ENCODE measurements around the gene GLMN. TPM values are rescaled to one million over a fixed set of nuclear protein-coding genes. Genes with fewer than 3 reads are reported as not detected.

The GLMN gene, protein sequence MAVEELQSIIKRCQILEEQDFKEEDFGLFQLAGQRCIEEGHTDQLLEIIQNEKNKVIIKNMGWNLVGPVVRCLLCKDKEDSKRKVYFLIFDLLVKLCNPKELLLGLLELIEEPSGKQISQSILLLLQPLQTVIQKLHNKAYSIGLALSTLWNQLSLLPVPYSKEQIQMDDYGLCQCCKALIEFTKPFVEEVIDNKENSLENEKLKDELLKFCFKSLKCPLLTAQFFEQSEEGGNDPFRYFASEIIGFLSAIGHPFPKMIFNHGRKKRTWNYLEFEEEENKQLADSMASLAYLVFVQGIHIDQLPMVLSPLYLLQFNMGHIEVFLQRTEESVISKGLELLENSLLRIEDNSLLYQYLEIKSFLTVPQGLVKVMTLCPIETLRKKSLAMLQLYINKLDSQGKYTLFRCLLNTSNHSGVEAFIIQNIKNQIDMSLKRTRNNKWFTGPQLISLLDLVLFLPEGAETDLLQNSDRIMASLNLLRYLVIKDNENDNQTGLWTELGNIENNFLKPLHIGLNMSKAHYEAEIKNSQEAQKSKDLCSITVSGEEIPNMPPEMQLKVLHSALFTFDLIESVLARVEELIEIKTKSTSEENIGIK
- total RNA-seq (13.0 TPM), polyA plus RNA-seq (ENCODE audit: insufficient read depth in 1 of 8, insufficient read length in 8 of 8, low replicate concordance in 1 of 8) (10 to 100 TPM; 10.6 to 16.8 (median 14.2) TPM)
- long read RNA-seq, donor 1, partial matches to known transcripts, result 0 of 1 reads
- long read RNA-seq, donor 1, other reads (novel, unspliced or antisense), result 0 of 1 reads
- long read RNA-seq, donor 2, result 0 reads
- long read RNA-seq, donor 3, partial matches to known transcripts, result 0 of 2 reads
- long read RNA-seq, donor 3, other reads (novel, unspliced or antisense), result 0 of 2 reads
- long read RNA-seq, donor 4, result 0 reads
- long read RNA-seq, donor 5, partial matches to known transcripts, result 0 of 4 reads
- long read RNA-seq, donor 5, other reads (novel, unspliced or antisense), result 0 of 4 reads
- long read RNA-seq, donor 6, partial matches to known transcripts, result 0 of 3 reads
- long read RNA-seq, donor 6, other reads (novel, unspliced or antisense), result 0 of 3 reads
- long read RNA-seq, donor 7, partial matches to known transcripts, result 0 of 2 reads
- long read RNA-seq, donor 7, other reads (novel, unspliced or antisense), result 0 of 2 reads
- long read RNA-seq, donor 8, partial matches to known transcripts, result 0 of 2 reads
- long read RNA-seq, donor 8, other reads (novel, unspliced or antisense), result 0 of 2 reads
- long read RNA-seq, donor 9, result 0 reads
- long read RNA-seq, donor 10, partial matches to known transcripts, result 0 of 4 reads
- long read RNA-seq, donor 10, other reads (novel, unspliced or antisense), result 0 of 4 reads
- long read RNA-seq, donor 11, partial matches to known transcripts, result 0 of 2 reads
- long read RNA-seq, donor 11, other reads (novel, unspliced or antisense), result 0 of 2 reads

DNA sequence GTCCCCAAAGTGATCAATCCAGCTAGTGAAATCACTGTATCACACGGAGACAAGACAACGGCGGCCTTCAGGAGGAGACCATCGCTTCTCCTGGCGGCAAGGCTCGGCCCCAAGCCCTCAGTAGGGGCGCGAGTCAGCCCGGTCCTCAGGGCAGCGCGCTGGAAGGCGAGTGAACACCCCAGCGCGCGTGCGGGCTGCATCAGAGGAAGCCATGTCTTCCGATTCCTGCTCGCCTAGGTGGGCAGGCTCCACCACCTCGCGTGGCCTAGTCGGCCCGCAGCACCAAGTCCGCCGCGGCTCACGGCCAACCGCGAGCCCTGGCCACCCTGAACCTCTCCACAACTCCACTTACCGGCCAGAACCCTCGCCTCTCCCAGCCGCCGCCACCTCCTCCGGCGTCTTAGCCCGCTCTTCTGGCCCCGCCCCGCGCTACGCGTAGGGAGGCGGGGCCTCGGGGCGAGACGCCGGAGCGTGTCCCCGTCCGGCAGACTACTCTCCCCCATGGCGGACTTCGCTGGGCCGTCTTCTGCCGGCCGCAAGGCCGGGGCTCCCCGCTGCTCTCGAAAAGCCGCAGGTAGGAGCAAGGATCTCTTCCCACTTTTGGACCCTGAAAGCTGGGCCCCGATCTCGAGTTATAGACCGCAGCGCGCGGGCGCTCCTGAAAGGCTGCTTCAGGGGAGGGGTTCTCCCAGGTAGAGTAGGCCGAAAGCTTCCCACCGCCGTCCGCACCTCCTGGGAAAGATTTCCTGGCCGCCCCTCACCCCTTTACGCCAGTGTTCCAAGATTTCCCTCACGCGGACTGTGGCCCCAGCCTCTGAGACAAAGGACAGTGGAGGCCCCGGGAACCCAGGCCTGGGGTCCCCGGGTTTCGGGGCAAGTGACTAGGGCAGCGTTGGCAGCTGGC, at the start of gene GLMN, which contains the start of gene RPAP2:
GLMN (minus strand) TSS at position 415 of the 904 bp plus-strand sequence. CDS start 988 bp downstream, outside the sequence.
RPAP2 (plus strand) TSS at position 487 of the 904 bp plus-strand sequence; CDS start at position 502, 15 bp downstream.
- WGBS (ENCODE audit: insufficient coverage), result under 1% methylated on average over 75 of the region's 76 CpGs

DNA sequence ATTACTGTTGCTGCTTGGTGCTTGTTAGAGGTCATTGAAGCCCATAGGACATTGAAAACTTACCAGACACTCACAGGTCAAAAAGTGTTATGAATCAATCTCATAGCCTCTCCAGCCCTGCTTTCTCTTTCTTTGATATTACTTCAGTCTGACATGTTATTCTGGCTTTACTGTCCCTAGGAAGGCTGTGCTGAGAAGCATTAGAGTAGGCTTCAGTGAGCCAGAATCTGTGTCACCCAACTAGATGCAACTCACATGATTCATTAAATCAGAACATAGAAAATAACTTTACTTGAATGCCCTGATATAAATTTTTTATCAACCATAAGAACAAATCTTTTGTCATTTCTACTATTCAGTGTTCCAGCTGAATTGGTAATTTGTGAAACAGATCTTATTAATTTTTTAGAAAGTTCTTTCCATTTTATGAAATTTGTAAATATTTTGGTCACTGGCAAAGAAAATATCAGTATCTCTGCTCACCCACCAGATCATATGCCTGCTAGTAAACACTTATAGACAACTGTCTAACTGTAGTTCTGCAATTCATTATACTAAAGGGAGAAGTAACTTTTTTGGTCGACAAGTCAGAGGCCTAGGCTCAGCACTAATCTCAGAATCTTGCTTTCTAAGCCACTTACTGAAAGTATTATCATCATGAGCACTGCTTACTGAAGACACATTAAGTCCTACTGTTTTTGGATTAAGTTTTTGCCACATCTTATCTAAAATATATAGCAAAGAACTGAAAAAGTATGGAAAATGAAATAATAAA, 48.3 kb upstream of the GLMN start:
- Histone ChIP-seq H3K27ac (ENCODE audit: low read length) (no peak overlapping the region), H3K9me3 (replicated peaks; ENCODE audit: control insufficient read depth, low read depth, low read length) (peaks cover under 1% of the 10 kb centered on the region), H3K4me3 (ENCODE audit: low read length) (no peak overlapping the region), H3K4me1 (ENCODE audit: control insufficient read depth, insufficient read depth, low read length) (no peaks in the 10 kb centered on the region), H3K27me3 (ENCODE audit: control insufficient read depth, insufficient read depth, low read length) (no peaks in the 10 kb centered on the region), H3K36me3 (ENCODE audit: control insufficient read depth, insufficient read depth, low read length) (peaks cover 9% of the 10 kb centered on the region)
- peak; percentile 15 for DNase-seq
- WGBS (ENCODE audit: insufficient coverage), result no CpG with 5 or more reads among the region's 1 CpG

More for the DNA sequence above, at the start of gene GLMN, which contains the start of gene RPAP2:
- Histone ChIP-seq H3K4me3 (ENCODE audit: low read length) (peak within 1 kb of the TSS; percentile 96), H3K36me3 (ENCODE audit: control insufficient read depth, insufficient read depth, low read length) (peaks cover 2% of the 10 kb centered on the region), H3K4me1 (ENCODE audit: control insufficient read depth, insufficient read depth, low read length) (no peaks in the 10 kb centered on the region), H3K9me3 (replicated peaks; ENCODE audit: control insufficient read depth, low read depth, low read length) (no peaks in the 10 kb centered on the region), H3K27me3 (ENCODE audit: control insufficient read depth, insufficient read depth, low read length) (no peaks in the 10 kb centered on the region), H3K27ac (ENCODE audit: low read length) (peak within 1 kb of the TSS; percentile 98)
- DNase-seq, result peak; percentile 95

DNA sequence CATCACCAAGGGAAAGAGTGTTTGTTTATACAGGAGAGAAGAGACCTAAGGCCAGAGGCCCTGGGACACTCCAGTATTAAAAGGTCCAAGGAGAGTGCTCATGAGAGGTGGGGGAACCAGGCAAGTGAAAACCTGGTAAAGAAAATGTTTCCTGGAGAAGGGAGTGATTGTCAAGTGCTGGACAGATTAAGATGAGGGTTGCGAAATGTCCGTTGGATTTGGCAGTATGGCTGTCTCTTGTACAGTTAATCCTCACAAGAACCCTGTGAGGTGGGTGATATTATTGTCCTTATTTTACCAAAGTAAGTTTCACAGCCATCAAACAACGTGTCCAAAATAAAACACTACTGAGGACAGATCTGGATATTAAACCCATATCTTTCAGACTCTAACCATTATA, 44.3 kb upstream of the GLMN start:
- WGBS (ENCODE audit: insufficient coverage), result no CpG with 5 or more reads among the region's 3 CpGs
- Histone ChIP-seq H3K27me3 (ENCODE audit: control insufficient read depth, insufficient read depth, low read length) (no peaks in the 10 kb centered on the region), H3K4me1 (ENCODE audit: control insufficient read depth, insufficient read depth, low read length) (no peaks in the 10 kb centered on the region), H3K27ac (ENCODE audit: low read length) (no peak overlapping the region), H3K4me3 (ENCODE audit: low read length) (no peak overlapping the region), H3K9me3 (replicated peaks; ENCODE audit: control insufficient read depth, low read depth, low read length) (no peaks in the 10 kb centered on the region), H3K36me3 (ENCODE audit: control insufficient read depth, insufficient read depth, low read length) (peaks cover 5% of the 10 kb centered on the region)
- no peak for DNase-seq

DNA sequence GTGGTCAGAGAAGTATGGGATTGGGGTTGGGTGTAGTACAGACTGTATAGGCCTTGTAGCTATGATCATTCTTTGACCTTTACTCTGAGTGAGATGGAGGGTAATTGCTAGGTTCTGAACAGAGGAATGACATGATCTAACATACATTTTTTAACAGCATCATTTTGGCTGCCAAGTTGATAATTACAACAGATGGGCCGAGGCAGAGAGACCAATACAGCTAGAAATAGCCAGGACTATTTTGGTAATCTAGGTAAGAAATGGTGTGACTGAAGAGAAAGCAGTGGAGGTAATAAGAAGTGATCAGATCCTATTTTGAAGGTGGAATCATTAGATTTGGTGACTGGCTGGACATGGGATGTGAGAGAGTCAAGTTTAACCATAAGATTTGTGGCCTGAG, 43.6 kb upstream of the GLMN start:
- no peaks in the 10 kb centered on the region for H3K4me1 ChIP-seq (ENCODE audit: control insufficient read depth, insufficient read depth, low read length)
- no peak overlapping the region for H3K4me3 ChIP-seq (ENCODE audit: low read length)
- no peak for DNase-seq
- H3K36me3 ChIP-seq (ENCODE audit: control insufficient read depth, insufficient read depth, low read length), result peaks cover 5% of the 10 kb centered on the region
- no peak overlapping the region for H3K27ac ChIP-seq (ENCODE audit: low read length)
- 83% methylated on average over 1 of the region's 1 CpG for WGBS (ENCODE audit: insufficient coverage)
- H3K9me3 ChIP-seq (replicated peaks; ENCODE audit: control insufficient read depth, low read depth, low read length), result no peaks in the 10 kb centered on the region
- H3K27me3 ChIP-seq (ENCODE audit: control insufficient read depth, insufficient read depth, low read length), result no peaks in the 10 kb centered on the region

DNA sequence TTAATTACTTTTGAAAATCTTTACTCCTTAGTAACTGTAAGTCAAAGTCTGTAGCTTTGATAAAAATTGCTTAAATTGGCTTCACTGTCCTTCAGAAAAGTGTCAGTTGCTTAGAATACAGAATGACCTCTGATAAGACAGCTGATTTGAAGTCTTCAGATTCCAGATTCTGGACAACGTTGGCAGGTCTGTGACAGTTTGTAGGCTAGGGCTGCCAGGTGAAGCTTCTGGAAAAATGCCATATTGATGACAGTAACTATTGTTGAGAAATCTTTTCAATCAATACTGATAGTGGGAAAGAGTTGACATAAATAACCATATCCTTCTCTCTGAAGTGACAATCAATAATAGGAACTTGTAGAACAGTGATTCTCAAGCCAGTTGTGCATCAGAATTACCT, 41.4 kb upstream of the GLMN start:
- Histone ChIP-seq H3K4me3 (ENCODE audit: low read length) (no peak overlapping the region), H3K36me3 (ENCODE audit: control insufficient read depth, insufficient read depth, low read length) (peaks cover 5% of the 10 kb centered on the region), H3K27me3 (ENCODE audit: control insufficient read depth, insufficient read depth, low read length) (no peaks in the 10 kb centered on the region), H3K9me3 (replicated peaks; ENCODE audit: control insufficient read depth, low read depth, low read length) (no peaks in the 10 kb centered on the region), H3K27ac (ENCODE audit: low read length) (no peak overlapping the region), H3K4me1 (ENCODE audit: control insufficient read depth, insufficient read depth, low read length) (no peaks in the 10 kb centered on the region)
- DNase-seq, result no peak
- WGBS (ENCODE audit: insufficient coverage), result 100% methylated on average over 1 of the region's 1 CpG

DNA sequence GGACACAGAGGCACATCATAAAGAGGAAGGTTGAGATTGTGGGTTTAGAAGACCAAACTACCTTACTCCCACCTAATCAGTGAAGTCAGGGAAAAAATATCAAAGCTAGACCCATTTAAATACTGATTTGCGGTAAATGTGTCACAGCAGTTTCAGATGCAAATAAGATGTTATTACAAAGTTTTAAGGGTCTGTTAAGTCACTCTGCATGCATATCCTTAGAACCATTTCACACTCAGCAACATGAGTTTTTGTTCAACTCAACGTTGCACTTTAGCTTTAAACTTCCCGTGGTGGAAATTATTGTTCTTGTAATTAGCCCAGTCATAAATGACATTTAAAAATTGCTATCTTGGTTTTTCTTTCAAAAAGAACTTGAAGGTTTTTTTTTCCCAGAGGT, 34.9 kb upstream of the GLMN start:
- H3K4me1 ChIP-seq (ENCODE audit: control insufficient read depth, insufficient read depth, low read length), result no peaks in the 10 kb centered on the region
- H3K9me3 ChIP-seq (replicated peaks; ENCODE audit: control insufficient read depth, low read depth, low read length), result no peaks in the 10 kb centered on the region
- no peaks in the 10 kb centered on the region for H3K27me3 ChIP-seq (ENCODE audit: control insufficient read depth, insufficient read depth, low read length)
- no CpG with 5 or more reads among the region's 3 CpGs for WGBS (ENCODE audit: insufficient coverage)
- no peak for DNase-seq
- no peak overlapping the region for H3K4me3 ChIP-seq (ENCODE audit: low read length)
- peaks cover 7% of the 10 kb centered on the region for H3K36me3 ChIP-seq (ENCODE audit: control insufficient read depth, insufficient read depth, low read length)
- no peak overlapping the region for H3K27ac ChIP-seq (ENCODE audit: low read length)

DNA sequence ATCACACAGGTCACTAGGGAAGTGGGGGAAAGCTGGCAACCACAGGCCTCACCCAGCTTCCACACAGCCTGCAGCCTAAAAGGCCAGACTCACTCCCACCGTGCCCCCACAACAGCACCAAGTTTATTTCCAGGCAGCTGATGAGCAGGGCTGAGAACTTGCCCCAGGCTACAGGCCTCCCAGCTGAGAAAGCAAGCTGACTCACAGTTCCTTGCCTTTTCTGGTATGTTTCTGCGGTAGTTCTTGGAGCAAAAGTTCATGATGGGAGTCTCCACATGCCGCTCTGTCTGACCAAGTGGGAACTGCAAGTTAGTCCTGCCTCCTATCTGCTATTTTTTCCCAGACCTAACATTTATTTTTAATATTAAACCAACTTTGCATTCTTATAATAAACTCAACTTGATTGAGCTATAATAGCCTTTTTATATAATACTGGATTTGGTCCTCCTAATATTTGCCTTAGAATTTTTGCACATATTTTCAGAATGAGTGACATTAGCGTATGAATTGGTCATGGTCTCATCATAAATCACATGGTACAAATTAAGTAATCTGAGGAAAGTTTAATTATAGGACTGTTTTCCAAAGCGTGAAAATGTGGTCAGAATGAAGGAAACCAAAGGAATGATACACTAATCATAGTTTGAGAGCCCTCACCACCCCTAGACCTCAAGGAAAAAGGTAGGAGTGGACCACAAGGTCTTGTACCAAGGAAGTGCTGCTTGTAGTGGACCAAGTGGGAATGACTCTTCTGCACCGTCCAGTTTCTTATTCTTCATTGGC, 30.8 kb upstream of the GLMN start:
- Histone ChIP-seq H3K4me1 (ENCODE audit: control insufficient read depth, insufficient read depth, low read length) (no peaks in the 10 kb centered on the region), H3K27me3 (ENCODE audit: control insufficient read depth, insufficient read depth, low read length) (no peaks in the 10 kb centered on the region), H3K27ac (ENCODE audit: low read length) (no peak overlapping the region), H3K9me3 (replicated peaks; ENCODE audit: control insufficient read depth, low read depth, low read length) (peaks cover 5% of the 10 kb centered on the region), H3K36me3 (ENCODE audit: control insufficient read depth, insufficient read depth, low read length) (peaks cover 11% of the 10 kb centered on the region), H3K4me3 (ENCODE audit: low read length) (no peak overlapping the region)
- WGBS (ENCODE audit: insufficient coverage), result no CpG with 5 or more reads among the region's 6 CpGs
- DNase-seq, result no peak

DNA sequence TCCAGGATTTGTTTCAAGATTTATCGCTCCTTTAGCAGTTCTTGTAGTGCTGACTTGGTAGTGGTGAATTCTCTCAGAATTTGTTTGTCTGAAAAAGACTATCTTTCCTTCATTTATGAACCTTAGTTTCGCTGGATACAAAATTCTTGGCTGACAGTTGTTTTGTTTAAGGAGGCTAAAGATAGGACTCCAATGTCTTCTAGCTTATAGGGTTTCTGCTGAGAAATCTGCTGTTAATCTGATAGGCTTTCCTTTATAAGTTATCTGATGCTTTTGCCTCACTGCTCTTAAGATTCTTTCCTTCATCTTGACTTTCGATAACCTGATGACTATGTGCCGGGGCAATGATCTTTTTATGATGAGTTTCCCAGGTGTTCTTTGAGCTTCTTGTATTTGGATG, 29.0 kb upstream of the GLMN start:
- no CpG with 5 or more reads among the region's 4 CpGs for WGBS (ENCODE audit: insufficient coverage)
- H3K4me1 ChIP-seq (ENCODE audit: control insufficient read depth, insufficient read depth, low read length), result no peaks in the 10 kb centered on the region
- peaks cover 19% of the 10 kb centered on the region for H3K36me3 ChIP-seq (ENCODE audit: control insufficient read depth, insufficient read depth, low read length)
- no peak for DNase-seq
- H3K27me3 ChIP-seq (ENCODE audit: control insufficient read depth, insufficient read depth, low read length), result no peaks in the 10 kb centered on the region
- no peak overlapping the region for H3K27ac ChIP-seq (ENCODE audit: low read length)
- peaks cover 5% of the 10 kb centered on the region for H3K9me3 ChIP-seq (replicated peaks; ENCODE audit: control insufficient read depth, low read depth, low read length)
- no peak overlapping the region for H3K4me3 ChIP-seq (ENCODE audit: low read length)

Data from muscle of leg (tissue), 16 donors.